Measurements from ENCODE around the gene SPRR2F.

SPRR2F gene

GRCh38 chr1:153072806-153073726, 40.2 kb downstream of the SPRR2F start:
- DNase-seq: no peak

- DNase-seq: no peak
Measured at GRCh38 chr1:153071511-153071910, 41.8 kb downstream of the SPRR2F start, which contains the start of gene SPRR2B. TSS of gene SPRR2B (minus strand) at chr1:153071611. CDS start at chr1:153070839, 772 bp downstream.

- DNase-seq: no peak
Measured at GRCh38 chr1:153070243-153070642, 43.1 kb downstream of the SPRR2F start.
